ENCODE data around the gene PFKFB4.
"Not testable (repeated sequence)": the region's sequence is repeated elsewhere in the genome, so short reads cannot be mapped to it uniquely, and the experiment has no call there.

The PFKFB4 gene

GRCh38 chr3:48486952-48487351 is 69.7 kb downstream of the PFKFB4 start:
- no peak for DNase-seq

GRCh38 chr3:48482822-48483221 is 73.8 kb downstream of the PFKFB4 start:
- DNase-seq, result not testable (repeated sequence)

GRCh38 chr3:48480891-48481290 is 75.7 kb downstream of the PFKFB4 start:
- DNase-seq, result not testable (repeated sequence)

- no peak for DNase-seq
These were observed 77.7 kb downstream of the PFKFB4 start for GRCh38 chr3:48478626-48479555.

- no peak for DNase-seq
These were observed 78.6 kb downstream of the PFKFB4 start for GRCh38 chr3:48477959-48478520.

GRCh38 chr3:48476426-48477053 is 80.1 kb downstream of the PFKFB4 start:
- no peak for DNase-seq

GRCh38 chr3:48475188-48475587 is 81.4 kb downstream of the PFKFB4 start:
- no peak for DNase-seq

GRCh38 chr3:48474619-48475018 is 82.0 kb downstream of the PFKFB4 start:
- DNase-seq, result no peak

- DNase-seq, result not testable (repeated sequence)
These were observed 82.6 kb downstream of the PFKFB4 start for GRCh38 chr3:48474031-48474430.

- no peak for DNase-seq
These were observed 83.0 kb downstream of the PFKFB4 start for GRCh38 chr3:48473617-48473952.

- DNase-seq, result peak; percentile 92
These were observed 83.5 kb downstream of the PFKFB4 start for GRCh38 chr3:48472923-48473616.

- DNase-seq, result no peak
These were observed 84.0 kb downstream of the PFKFB4 start for GRCh38 chr3:48472673-48472922.

- DNase-seq, result no peak
These were observed 86.3 kb downstream of the PFKFB4 start for GRCh38 chr3:48470286-48470685.

- no peak for DNase-seq
These were observed 87.3 kb downstream of the PFKFB4 start for GRCh38 chr3:48469046-48469915.

GRCh38 chr3:48468329-48468731 is 88.3 kb downstream of the PFKFB4 start:
- no peak for DNase-seq
